Activated CD8-positive, alpha-beta memory T cell treated with anti-CD3 and anti-CD28 coated beads, Interleukin-2, amount 50 U/mL, for 48 hours (primary cell): ENCODE data around the gene DCLK3.
A peak's percentile ranks its signal among the peaks of the same experiment; 100 is the strongest.

Experiments used
- DNase-seq: peaks from one replicate; pipeline ENCODE4 v3.0.0-alpha.2; 2020

DCLK3 gene, protein sequence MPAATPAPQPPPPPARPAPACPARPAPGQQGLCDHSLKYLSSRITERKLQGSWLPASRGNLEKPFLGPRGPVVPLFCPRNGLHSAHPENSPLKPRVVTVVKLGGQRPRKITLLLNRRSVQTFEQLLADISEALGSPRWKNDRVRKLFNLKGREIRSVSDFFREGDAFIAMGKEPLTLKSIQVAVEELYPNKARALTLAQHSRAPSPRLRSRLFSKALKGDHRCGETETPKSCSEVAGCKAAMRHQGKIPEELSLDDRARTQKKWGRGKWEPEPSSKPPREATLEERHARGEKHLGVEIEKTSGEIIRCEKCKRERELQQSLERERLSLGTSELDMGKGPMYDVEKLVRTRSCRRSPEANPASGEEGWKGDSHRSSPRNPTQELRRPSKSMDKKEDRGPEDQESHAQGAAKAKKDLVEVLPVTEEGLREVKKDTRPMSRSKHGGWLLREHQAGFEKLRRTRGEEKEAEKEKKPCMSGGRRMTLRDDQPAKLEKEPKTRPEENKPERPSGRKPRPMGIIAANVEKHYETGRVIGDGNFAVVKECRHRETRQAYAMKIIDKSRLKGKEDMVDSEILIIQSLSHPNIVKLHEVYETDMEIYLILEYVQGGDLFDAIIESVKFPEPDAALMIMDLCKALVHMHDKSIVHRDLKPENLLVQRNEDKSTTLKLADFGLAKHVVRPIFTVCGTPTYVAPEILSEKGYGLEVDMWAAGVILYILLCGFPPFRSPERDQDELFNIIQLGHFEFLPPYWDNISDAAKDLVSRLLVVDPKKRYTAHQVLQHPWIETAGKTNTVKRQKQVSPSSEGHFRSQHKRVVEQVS

DNA sequence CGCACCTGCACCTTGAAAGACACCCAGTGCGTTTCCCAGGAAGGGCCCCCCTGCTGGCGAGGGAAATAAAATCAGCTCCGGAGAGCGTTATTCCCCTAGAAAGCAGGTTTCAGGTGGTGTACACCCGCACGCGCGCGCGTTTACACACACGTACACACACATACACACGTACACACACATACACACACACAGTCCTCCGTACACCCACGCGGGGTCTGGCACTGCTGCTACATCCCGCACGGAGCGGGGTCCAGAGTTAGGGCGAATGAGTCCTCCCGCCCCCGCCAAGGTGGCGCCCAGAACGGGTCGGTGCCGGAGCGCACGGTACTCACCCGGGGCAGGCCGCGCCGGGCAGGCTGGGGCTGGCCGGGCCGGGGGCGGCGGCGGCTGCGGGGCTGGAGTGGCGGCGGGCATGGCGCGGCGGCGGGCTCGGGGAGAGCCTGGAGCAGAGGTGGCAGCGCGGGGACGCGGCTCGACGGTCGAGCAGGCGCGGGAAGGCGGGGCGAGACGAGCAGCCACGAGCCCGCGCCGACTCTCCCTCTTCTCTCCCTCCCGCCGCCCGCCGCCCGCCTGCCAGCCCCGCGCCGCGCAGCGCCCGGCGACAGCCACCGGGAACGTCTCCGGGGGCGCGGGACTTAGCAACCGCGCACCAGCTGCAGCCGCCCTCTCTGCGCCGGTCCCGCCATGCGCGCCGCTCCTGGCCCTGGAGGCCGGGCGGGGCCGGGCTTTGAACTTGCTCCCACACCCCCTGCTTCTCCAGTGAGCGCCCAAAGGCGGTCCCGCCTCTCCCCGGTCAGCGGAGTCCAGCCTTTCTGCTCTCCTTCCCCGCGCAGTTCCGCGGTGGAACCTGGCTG is at the start of gene DCLK3:
Gene DCLK3, minus strand, starts transcription at position 704 of the 854 bp plus-strand sequence. Its CDS starts 290 bp downstream, at position 414.
- peak; percentile 59 for DNase-seq

DNA sequence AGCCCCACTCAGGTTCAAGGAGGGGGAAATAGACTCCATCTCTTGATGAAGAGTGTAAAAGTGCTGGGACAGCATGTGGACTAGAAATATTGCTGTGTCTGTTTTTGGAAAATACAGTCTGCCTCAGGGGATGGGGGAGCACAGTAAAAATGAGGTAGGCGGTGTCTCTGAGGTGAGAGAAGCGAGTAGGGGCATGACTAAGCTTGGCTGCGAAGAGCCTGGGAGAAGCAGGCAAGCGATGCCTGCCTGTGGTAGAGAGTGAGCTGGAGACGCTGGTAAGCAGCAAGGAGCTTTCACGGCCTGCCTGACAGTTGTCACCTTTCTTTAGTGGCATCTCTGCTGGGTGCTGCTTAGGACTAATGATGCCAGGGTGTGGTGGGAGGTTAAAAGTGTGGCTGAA is 49.0 kb upstream of the DCLK3 start:
- no peak for DNase-seq

DNA sequence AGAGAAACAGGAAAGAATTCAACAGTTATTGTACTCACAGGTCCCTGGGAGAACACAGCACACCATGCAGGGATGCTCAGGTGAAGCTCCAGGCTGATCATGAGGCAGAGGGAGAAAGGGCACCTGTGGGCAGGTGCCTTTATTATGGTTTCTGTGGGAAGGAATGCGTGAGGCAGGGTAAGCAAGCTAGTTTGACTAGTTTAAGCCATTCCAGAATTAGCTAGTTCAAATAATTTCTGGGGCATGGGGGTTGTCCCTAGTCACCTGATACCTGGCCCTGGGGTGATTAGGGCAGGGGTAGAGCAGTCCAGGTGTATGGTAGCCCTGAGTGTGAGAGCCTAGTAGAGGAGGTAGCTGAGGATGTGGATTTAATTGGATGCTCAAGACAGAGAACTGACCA is 47.9 kb upstream of the DCLK3 start:
- no peak for DNase-seq

DNA sequence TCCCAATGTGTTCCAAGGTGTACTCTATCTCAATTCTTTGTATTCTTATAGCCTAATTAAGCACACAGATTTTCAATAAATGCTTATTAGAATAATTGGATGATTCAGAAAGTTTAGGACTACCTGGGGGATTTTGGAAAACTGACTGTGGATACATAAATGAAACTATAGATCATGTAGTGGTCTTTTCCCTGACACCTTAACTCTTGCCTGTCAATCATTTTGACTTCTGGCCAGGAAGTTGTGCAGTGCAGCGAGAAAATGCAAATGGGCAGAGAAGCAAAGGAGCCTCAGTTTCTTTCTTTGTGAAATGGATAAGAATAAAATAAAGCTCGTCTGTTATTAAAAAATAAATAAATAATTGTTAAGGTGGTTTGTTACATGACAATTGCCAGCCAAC is 47.4 kb upstream of the DCLK3 start:
- DNase-seq, result no peak

DNA sequence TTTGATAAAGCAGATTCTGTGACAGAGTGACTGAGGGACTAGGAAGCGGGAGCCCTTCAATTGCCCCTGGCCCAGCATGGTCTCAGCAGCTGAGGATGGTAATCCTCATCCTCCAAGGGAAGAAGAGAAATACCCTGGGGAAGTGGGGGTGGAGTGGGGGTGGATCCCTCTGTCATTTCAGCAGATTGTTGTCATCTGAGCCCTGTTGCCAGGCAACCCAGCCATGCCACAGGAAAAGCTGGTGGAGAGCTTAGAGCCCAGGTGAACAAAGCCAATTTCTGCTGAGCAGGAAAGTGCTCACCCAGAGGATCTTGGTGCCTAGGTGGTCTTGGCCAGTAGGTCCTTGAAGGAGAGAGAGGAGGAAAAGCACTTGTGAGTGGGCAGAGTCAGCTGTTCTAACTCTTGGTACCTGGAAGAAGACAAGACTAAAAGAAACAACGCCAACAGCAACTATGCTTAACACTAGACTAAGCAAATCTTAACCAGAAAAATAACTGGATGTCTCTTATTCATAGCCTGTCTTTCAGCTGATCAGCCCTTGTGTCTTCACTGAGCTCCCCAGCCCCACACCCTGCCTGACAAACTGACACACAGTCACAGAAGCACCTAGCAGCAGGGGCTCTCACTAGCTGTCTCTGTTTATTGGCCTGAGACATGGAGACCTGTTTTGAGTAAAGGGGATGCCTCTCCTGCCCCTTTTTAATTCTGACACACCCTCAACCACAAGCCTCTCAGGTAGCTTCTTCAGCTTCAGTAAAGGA is 40.1 kb upstream of the DCLK3 start:
- DNase-seq, result no peak

DNA sequence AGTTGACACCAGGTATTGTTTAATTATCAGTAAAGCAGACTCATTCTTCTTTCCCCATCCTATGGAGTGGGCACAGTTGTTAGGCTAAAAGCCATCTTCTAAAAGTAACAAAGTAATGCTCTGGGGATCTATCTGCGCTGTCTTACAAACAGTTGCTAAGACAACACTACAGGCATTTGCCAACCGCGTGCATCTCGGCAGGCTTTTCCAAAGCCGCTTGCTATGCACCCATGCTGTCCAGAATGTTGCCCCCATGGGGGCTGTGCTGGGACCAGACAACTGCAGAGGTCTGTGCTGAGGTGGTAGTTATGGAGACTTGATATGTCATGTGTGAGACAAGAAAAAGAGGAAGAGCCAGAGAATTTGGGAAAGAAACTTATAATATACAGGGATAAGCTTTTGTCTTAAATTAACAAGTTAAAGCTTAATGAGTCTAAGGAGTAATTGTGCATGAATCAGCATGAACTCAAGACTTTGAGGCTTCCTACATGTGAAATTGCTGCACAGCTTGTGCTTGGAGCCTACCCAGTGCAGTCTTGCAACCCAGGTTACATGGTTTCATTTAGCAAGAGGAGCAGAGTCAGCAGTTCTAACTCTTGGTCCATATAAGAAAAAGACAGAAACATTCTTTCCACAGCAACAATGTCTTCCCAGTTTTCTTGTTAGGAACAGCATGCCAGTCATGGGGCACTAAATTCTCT is 38.9 kb upstream of the DCLK3 start:
- no peak for DNase-seq

DNA sequence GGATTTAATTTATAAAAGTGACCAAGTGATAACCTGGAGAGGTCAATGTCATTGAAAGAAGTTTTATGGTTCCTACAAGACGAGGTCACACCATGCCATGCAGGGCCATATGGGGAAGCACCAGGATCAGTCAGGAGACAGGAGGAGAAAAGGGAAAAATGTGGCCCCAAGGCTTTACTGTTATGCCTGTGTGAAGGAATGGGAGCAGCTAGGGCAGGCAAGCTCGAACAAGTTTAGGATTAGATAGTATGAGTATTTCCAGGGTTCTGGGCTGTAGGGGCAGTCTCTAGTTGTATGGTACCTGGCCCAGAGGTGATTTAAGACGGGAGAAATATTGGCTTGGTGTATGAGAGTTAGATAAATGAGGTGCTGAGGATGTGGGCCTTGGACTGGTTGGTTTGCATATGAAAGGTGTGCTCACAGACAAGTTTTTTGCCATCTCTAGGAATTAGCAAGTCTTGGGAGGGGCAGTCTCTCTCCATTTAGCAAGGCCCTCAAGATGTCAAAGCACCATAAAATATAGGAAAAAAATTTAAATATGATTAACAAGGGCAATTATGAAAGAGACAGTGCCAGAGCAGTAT is 36.3 kb upstream of the DCLK3 start:
- DNase-seq, result no peak

DNA sequence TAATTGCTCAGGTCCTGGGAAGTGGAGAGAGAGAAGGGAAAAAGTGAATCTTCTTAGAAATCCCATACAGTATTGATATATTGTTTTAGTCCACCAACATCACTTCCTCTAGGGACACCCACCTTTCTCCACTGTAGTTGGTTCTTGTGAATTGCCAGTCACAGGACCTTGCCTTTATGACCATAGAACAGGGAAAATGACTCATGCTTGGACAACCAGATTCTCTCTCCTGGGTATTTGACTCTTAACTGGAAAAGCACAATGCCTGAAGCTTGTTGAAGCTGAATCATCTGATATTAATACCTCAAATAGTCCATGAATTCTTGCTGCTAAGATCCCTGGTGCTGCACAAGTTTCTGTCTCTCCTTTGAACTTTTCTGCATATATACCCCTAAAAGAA is 32.5 kb upstream of the DCLK3 start:
- no peak for DNase-seq

DNA sequence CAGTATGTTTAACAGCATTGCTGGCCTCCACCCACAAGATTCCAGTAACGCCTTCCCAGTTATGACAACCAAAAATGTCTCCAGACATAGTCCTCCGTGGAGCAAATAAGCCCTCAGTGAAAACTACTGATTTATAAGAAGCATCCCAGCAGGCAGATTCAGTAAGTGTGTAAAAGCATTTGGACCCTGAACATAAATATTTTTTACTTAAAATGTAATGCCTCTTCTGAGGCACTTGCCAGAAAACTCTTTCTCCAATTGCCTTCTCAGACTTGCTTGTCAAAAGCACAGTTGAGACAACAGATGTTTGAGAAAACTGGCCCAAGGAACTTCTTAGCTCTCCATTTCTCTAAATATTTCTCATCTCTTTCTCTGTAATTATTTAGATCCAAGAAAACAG is 31.8 kb upstream of the DCLK3 start:
- DNase-seq, result no peak

DNA sequence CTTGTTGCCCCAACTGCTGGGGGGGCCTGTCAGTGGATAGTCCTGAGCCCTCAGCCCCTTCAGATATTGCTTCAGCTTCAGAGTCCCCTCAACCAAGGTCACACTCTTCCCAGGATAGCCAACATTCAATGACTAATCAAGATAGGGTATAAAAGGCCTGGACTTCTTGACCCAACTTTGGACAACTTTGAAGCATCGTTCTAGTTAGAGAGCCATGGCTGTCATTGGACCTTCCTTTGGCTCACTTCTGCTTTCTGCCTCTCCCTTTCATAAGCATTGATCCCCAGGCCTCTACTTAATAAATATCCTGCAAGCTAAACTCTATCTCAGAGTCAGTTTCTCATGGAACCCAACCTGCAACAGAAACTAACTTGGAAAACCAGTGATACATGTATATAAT is 31.3 kb upstream of the DCLK3 start:
- no peak for DNase-seq

DNA sequence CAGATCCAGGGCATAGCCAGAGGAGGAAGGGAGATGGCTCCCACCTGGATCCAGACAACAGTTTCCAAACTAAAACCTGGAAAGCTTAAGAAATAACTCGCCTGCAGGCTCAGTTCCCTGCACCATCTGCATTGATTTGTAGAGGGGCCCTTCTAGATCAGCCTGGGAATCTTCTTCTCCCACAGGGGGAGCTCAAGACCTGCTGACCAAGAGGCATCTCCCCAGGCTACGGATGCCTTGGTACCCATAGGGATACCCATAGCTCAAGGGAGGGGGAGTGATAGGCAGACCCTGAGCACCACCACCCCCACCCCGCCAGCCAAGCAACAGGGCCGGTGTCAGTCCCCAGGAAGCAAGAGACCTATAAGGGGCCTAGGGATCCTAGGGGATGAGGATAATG is 28.0 kb upstream of the DCLK3 start:
- DNase-seq, result no peak

DNA sequence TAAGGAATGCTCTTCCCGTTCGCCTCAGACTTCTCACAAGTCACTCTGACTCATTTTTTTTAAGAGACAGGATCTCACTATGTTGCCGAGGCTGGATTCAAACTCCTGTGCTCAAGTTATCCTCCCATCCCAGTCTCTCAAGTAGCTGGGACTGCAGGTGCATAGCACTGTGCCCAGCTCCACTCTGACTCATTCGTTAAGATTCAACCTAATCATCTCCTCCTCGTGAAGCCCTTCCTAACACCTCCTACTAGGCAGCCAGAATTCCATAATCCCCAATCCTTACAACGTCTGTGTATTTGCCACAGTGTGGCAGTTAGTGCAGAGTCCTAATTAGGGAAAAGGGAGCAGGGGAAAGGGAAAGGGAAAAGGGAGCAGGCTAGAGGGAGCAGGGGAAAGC is 26.4 kb upstream of the DCLK3 start:
- DNase-seq, result no peak

DNA sequence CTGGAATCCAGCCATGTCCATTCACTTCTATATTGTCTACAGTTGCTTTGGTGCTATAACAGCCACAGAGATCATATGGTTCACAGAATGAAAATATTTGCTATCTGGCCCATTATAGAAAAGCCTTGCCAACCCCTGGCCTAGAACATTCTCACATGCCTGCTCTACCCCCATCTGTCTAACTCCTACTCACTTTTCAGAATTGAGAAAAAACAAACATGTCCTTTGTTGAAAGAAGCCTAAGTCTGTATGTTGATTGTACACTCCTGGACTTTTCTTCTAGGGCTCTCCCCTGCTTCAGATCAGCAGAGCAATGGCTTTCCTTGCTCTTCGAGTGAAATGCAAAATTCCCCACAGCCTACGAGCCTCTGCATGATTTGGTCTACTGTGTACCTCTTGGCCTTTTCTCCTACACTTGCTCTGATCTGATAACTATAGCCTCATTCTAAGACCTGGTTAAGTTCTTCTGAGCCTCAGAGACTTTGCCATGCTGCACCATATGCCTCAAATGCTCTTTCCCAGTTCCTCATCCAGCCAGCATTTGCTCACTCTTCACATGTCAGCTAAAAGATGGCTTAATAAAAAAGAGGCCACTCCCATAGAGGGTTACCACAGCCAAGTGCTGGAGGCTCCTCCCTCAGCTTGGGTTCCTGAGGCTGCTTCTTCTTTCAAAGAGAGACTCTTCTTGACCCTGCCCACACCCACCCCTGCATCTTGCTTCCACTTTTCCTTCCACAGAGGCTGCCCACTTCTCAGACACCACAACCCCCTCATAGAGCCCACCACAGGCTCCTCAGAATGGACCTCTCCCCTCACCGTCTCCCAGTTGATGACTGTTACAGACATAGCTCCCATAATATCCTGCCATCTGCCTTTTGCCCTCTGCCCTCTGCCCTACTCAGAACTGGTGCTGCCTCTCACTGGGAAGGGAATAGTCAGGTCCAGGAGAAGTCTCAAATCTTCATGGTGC is 22.9 kb upstream of the DCLK3 start:
- DNase-seq, result no peak

DNA sequence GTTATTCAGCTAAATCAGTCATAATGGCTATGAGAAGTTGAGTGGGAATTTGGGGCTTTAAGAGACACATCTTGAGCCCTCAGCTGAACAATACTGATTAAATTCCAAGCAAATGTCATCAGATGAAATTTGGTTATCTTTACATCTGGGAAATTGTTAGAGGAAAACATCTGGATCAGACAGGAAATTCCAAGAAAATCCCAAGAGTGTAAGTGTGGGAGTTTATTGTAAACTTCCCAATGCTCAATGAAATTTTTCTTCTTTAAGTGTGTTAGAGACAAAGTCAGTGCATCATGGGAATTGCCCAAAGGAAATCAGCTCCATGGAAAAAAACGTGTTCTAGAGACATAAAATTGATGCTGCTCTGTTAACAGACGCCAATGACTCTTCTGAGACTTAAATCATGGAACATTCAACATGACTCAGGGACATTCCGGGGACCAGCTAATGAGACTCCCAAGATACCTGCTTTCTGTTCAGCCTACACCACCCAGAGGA is 19.8 kb upstream of the DCLK3 start:
- no peak for DNase-seq

DNA sequence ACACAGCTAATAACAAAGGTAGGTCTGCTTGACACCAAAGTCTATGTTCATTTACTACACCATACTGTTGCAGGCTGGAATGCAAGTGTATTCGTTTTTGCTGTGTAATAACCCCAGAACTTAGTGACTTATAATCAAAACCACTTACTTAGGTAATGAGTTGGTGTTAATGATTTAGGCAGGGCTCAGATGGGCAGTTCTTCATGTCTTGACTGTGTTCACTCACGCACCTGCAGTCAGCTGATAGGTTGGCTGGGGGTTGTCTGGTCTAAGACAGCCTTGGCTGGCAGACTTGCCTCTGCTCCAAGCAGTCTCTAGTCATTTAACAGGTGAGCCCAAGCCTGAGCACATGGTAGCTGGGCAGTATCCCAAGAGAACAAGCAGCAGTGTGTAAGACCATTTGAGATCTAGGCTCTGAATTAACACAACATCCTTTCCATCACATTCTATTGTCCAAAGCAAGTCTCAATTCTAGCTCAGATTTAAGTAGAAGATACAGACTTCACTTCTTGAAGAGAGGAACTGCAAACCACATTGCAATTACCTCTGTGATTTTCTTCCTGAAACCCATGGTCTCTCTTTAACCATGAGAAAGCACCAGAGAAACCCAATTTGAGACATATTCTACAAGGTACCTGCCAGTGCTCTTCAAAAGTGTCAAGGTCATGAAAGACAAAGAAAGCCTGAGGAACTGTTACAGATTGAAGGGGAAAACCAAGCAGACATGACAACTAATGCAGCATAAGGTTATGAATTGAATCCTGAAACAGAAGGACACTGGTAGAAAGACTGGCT is 13.3 kb upstream of the DCLK3 start:
- DNase-seq, result no peak

DNA sequence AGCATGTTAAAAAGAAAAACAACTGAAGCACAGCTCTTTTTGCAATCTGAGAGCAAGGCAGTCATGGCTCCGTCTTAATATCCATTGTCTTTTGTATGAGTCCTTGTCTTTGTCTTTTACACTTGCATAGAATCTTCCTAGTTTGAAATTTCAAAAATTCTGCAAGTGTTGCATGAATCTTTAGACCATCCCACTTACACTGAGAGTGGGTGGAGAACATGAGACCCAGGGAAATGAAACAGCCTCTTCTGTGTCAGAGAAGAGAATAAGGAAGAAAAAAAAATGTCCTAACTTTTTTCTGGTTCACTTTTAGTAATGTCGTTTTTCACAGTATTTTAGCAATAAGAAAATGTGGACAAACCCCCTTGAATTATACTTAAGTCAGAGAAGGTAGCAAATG is 12.1 kb upstream of the DCLK3 start:
- no peak for DNase-seq

DNA sequence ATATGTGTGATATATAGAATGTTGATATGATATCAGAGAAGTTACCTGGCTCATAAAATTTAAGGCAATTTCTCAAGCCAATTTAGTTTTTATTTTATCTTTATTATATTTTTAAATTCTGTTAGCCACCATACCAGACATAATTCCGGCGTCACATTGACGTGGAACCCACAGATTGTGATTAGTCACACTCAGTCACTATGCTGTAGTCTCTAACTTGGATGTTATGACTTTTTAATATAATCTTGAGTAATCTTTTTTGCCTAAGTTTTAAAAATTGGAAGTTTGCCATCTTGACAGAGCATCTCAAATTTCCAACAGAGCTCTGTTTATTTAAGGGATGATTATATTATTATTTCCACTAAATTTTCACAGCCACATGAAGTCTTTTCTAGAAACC is 9.7 kb upstream of the DCLK3 start:
- DNase-seq, result no peak

DNA sequence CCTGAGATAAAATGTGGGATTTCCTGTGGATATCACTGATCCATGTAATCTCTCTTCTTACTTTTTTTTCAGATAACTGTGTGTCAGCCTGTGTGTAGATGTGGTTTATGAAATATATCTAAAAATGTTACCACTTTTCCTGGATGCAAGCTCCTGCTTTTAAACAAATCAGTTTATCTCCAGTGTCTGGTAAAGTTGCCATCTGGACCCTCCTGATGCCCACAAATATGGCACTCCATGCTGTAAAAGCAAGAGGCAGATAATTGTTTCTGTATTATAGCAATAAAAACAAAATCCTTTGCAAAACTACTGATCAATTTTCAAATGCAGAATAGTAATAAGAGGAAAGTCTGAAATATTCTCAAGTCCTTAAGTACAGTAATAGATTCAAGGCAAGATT is 7.6 kb upstream of the DCLK3 start:
- DNase-seq, result no peak

DNA sequence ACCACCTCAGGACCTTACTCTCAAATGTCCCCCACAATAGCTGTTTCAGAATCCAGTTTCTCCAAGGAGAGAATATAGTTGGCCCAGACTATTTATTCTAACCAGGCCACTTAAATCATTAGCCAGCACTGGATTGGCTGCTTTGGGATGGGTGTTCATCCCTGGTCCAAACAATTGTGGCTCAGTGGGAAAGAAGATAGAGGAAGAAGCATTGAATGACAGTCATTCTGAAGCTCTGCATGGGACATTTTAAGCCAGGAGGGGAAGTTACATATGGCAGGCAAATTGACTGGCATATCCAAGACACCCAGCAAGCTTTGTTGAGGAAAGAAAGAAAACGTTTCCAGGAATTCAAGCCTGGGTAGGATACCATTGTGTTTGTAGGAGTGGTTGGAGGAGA is 5.6 kb upstream of the DCLK3 start:
- DNase-seq, result no peak
